HG03571 (cell line): ENCODE measurements around the gene UBE3C.
"Not testable (repeated sequence)": the region's sequence is repeated elsewhere in the genome, so short reads cannot be mapped to it uniquely, and the experiment has no call there.

Source experiments
- ATAC-seq: cut with Tn5 transposase; IDR thresholded peaks from one replicate; pipeline ENCODE4 v1.9.1; 2021; ENCODE audit not compliant: unreplicated experiment

Gene UBE3C

DNA sequence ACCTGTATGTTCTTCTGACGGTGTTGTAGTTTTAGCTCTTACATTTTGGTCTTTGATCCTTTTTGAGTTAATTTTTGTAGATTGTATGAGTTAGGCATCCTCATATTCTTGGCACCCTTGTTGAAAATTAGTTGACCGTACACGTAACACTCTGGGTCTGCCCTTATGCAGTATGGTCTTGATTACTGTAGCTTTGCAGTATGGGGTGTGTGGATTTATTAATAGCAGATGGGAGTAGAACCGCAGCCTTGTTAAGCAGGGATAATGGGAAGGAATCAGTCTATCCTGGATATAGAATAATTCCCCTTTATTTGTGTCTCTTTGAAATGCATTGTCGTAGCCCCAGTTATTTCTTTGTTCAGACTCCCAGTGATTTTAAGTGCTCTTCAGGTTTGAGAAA lies 95.5 kb downstream of the UBE3C start:
- no peak for ATAC-seq

DNA sequence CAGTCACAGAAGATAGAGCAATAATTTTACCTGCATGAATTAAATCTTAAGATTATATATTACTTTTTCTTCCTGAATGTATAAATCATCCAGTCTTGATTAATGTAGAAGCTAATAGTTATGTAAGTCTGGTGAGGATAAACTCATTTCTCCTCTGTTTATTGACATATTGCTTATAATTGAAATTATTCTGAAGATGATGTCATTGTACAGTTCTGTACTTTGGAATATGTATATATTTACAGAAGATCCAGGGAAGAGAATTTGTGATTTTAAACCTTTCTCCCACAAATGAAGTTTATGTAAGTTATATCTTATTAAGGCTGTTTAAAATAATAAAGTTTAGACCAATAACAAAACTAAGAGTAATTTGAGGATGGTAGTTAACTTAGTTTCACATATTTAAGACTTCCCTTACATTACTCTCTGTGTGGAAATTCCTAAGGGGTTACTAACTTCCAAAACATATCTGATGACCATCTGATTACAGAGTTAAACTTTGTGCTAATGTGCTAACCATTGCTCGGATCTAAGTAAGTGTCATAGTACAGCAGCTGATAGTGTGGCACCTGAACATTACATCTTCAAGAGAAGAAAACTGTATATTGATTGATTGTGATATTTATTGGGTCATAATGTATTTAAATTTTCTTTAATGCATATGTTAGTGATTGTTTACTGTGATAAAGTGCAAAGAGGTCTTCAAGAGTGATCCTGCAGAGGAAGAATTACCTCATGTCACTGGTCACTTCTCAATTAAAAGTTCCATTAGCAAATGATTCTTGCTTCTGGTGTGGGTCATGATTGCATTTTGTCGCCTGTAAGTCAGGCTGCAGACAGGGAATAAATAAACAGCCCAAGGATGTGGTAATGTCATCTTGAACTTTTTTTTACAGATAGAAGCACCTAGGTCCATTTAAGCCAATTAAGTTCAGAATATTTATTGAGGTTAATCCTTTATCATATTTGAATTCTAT lies 96.9 kb downstream of the UBE3C start:
- ATAC-seq, result no peak

DNA sequence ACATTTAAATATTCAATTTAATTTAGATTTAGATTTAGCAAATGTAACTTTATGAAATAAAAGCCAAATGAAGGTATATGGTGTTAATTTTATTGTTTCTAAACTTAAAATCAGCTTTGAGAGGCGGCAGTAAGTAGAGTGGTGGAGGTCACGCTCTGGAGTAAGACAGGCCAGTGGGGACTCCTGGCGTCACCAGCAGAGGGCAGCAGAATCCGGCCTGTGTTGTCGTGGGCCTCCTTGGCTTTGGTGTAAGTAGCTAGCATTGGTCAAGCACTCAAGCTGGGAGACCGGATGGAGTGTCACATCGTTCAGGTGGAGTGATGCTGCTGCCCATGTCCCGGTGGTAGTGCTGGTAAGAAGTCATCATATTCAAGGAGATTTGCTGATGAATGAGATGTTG lies 99.4 kb downstream of the UBE3C start:
- ATAC-seq, result no peak

DNA sequence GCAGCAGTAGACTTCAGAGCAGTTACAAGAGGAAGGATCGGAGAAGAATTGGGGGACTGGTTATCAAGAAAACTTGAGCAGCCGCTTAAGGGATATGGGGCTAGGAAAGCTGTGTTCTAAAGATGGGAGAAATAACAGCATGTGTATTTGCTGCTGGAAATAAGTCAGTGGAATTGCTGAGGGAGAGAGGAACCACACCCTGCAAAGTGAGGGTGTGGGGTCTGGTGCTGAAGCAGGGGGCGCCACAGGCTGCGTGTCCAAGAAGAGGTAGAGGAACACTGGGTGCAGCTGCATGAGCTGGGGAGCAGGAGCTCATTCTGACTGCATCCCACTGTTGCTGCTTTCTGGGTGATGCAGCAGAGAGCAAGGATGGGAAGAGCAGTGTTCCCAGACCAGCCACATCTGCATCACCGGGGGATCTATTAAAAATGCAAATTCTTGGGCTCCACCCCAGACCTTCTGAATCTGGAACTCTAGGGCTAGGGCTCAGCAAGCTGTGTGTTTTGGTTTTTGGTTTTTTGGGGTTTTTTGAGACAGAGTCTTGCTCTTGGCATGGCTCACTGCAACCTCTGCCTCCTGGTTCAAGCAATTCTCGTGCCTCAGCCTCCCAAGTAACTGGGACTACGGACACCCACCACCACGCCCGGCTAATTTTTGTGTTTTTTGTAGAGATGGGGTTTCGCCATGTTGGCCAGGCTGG lies 101.0 kb downstream of the UBE3C start:
- ATAC-seq, result no peak

DNA sequence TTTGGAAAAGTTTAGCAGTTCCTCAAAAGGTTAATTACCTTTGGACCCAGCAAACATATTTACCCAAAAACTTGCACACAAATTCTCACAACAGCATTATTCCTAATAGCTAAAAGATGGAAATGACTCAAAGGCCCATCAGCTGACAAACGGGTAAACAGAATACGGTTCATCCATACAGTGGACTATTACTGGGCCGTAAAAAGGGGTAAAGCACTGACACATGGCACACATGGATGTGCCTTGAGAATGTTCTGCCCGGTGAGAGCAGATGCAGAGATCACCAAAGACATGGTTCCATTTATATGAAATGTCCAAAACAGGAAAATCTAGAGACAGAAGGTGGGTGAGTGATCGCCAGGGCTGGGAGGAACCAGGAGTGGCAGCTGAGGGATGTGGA lies 102.9 kb downstream of the UBE3C start:
- ATAC-seq, result no peak

DNA sequence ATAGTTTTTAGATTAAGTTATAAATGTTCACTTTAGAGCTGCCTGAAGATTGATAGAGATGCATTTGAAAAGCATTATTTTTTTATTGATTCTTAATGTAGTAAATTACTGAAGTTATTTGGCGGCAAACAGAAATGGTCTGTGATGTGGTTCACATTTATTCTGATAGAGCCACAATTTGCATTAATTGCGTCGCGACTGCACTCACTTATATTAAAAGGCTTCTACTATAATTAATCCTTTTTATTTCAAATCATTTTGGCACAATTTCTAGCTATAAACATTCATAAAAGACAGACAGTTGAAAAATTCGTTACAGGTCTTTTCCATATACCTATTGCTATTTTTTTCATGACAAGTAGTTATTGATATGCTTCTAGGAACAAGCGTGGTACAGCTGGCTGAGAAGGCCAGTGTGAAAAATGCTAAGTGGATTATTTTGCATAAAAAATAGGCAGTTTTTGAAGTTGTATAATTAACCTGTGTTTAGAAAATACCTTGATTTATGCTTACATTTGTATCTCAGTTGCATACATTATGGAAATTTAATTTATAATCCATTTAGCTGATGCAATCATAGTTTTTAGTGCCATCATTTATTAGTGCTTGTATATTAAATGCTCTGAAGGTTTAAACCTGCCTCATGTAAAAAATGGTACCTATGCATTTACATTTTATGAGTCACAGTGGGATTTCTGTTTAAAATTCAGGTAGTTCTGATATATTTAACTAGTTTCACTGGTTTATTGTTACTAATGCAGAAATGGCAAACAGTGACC lies 106.0 kb downstream of the UBE3C start:
- no peak for ATAC-seq

DNA sequence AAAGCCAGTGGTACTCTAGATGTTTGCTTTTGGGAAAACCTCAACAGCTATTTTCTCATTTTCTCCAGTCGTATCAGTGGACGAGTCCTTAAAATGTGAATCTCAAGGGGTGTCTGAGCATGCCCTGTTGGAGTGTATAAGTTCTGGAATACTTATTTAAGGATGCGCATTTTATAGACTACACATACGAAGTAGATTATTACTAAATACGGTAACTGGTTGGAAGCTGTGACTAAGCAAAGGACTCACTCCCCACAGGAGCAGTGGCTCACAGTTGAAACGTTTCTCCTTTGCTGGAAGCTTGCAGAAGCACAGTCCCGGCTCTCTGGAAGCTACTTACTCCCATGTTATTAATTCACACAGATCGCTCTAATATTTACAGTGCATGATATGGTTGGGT lies 107.3 kb downstream of the UBE3C start:
- ATAC-seq, result no peak

DNA sequence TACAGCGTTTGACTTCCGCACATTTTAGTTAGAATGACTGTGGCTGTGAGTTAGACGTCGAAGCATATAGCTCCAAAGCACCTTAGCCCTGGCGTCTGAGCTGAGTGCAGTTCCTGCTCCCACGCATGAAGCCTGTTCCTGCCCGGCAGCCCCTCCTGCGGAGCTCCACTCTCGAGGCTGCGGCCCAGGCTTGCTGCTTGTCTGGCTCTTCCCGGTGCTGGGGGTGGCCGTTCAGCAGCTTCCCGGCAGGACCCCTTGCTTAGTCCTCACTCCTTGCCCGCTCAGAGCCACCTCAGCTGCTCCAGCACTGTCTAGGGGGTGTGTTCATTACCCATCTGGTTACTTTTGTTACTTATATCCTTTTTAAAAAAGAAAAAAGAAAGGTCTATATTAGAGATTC lies 109.9 kb downstream of the UBE3C start:
- ATAC-seq, result no peak

DNA sequence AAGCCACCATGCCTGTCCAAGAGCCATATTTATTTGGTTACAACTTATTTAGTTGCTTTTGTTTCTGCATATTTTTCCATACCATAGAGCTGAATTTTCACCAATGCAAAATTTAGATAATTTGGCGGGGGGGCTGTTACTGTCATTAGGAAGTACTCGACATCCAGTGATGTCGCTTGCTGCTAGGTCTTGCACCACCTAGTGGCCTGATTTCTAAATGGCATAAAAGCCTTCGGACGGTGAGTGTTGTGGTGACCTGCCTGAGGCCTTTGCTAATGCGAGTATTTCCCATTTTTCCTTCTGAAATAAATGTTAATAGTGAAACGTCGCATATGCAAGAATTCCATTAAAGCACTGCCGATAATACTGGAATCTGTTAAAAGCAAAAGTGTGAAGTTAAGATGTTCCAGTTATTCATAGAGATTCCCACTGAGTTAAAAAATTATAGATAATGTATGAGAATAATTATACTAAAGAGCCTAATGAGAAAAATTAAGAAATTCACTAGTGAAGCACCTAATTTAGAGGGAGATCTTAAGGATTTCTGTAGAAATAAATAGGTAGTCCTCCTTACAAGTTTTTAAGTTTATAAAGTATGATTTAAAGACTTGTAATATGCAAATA lies 112.0 kb downstream of the UBE3C start:
- ATAC-seq, result peak; percentile 85

DNA sequence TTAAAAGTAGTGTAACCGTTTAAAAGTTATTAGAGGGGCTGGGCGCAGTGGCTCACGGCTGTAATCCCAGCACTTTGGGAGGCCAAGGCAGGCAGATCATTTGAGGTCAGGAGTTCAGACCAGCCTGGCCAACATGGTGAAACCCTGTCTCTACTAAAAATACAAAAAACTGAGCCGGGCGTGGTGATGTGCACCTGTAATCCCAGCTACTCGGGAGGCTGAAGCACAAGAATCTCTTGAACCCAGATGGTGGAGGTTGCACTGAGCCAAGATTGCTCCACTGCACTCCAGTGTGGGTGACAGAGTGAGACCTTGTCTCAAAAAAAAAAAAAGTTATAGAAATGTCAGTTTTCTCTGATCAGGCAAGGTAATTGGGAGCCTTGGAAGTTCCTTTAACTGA lies 113.1 kb downstream of the UBE3C start:
- ATAC-seq, result not testable (repeated sequence)

DNA sequence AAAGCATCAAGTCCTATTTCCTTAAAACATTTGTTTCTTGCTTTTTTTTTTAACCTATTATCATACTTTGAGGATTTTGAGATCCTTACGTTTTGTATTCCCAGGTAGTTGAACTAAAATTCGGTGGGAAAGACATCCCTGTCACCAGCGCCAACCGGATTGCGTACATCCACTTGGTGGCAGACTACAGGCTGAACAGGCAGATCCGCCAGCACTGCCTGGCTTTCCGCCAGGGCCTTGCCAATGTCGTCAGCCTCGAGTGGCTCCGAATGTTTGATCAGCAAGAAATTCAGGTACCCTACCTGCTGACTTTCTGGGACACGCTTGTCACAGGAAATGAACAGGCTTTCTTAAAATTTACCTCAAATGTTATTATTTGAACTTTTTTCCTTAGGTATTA lies 115.1 kb downstream of the UBE3C start:
- ATAC-seq, result no peak

DNA sequence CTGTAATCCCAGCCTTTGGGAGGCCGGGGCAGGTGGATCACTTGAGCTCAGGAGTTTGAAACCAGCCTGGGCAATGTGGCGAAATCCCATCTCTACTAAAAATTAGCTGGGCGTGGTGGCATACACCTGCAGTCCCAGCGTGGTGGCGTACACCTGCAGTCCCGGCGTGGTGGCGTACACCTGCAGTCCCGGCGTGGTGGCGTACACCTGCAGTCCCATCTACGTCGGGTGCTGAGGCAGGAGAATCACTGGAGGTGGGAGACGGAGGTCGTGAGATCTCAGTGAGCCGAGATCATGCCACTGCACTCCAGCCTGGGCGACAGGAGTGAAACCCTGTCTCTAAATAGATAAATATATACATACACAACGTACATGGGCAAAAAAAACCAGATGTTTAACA lies 116.1 kb downstream of the UBE3C start:
- ATAC-seq, result not testable (repeated sequence)

DNA sequence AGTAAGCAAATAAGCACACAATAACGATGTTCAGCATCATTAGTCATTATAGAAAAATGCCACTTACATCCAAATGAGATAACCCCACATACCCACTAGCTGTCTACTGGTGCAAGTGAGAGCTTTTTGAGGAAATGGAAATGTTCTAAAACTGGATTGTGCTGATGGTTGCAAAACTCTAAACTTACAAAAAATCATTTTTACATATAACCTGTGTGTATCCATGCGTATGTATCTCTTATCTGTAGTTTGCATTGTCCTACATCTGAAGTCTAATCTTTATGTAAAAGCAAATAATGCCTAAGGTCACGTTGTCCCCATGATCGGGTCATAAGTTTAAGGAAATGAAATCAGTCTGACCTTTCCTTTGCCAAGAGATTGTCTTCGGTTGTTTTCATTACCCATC lies 116.5 kb downstream of the UBE3C start:
- no peak for ATAC-seq

DNA sequence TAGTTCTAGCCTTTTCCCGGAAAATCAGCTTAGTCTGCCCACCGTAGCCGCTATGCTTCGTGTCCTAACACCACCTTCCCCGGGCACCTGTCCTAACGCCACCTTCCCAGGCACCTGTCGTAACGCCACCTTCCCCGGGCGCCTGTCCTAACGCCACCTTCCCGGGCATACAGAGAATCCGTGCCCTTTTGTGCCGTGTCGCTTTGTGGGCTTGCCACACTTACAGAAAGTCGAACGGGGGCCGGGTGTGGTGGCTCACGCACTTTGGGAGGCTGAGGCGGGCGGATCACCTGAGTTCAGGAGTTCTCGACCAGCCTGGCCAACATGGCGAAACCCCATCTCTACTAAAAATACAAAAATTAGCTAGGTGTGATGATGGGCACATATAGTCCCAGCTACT lies 124.4 kb downstream of the UBE3C start:
- no peak for ATAC-seq

DNA sequence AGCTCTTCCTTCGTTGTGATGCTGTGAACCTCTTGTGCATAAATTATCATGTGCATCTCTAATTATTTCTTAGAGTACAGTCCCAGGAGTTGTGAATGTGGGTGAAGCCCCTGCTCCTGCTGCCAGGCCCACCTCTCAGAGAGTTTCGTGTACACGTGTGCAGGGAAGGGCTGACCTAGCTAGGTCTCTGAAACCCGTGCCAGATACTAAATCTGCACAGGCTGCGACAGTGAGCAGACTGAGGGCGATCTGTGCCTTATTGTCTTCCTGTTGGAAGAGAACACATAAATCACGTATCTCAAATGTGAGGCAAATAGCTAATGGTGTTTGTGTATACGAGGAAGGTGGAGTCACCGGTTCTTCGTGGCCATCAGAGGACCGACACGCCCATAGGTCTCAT lies 126.3 kb downstream of the UBE3C start:
- ATAC-seq, result no peak

DNA sequence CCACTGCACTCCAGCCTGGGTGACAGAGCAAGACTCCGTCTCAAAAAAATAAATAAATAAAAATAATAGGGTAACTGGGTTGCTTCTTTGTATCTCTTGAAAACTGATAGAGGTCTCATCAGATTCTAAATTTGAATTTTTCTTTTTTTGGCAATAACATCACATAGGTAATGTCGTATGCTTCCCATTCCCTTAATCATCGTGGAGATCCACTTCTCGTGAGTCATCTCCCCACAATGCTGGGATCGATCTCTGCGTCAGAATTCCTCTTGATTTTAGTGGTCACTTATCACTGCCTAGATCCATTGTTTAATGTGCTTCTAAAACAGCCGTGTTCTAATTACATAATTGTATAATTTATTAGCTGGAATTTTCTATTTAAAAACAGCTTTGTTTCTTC lies 127.5 kb downstream of the UBE3C start:
- ATAC-seq, result no peak

DNA sequence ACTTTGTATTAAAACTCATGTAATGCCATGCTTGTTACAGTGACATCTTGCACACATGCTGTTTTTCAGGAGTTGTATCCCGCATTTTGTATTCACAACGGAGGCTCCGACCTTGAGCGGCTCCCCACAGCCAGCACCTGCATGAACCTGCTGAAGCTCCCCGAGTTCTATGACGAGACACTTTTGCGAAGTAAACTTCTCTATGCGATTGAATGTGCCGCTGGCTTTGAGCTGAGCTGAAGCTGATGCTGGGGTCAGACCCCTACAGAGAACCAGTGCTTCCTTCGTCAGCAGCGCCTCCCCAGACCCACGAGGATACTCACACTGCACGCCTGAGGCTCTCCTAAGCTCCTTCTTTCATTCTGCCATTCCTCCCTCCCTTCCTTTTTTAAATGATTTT lies 128.8 kb downstream of the UBE3C start:
- ATAC-seq, result no peak

DNA sequence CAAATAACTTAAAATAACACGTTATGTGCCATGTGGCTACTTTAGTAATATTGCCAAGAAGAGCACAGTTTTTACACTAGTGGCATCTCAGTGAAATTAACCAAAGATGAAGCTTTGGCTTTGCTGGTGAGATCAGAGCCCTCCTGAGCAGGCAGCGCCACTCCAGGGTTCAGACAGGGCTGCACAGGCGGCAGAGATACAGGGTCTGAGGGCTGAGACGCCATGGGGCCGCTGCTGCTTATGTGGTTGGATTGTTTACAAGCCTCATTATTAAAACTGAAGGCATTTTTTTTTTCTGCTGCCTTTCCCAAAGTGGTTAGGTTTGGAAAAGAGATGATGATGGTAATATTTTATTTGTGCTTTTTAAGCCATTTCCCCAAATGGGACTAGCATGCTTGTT lies 129.2 kb downstream of the UBE3C start:
- no peak for ATAC-seq

DNA sequence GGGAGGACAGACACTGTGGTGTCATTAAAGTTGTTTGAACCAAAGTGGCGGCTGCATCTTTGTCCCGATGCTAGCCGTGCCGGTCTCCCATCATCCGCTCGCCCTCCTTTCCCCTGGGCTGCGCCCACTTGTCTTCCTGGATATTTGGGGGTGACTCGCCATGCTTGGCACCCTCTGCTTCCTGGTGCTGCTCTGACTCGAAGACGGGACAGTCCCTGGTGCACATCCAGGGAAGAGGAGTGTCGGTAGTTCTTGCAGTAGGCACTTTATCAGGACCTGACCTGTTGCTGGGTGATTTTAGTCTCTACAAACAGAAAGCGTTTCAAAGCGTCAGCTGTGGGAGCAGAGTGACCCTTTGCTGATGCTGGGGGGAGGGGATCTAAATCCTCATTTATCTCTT lies 129.8 kb downstream of the UBE3C start:
- no peak for ATAC-seq

DNA sequence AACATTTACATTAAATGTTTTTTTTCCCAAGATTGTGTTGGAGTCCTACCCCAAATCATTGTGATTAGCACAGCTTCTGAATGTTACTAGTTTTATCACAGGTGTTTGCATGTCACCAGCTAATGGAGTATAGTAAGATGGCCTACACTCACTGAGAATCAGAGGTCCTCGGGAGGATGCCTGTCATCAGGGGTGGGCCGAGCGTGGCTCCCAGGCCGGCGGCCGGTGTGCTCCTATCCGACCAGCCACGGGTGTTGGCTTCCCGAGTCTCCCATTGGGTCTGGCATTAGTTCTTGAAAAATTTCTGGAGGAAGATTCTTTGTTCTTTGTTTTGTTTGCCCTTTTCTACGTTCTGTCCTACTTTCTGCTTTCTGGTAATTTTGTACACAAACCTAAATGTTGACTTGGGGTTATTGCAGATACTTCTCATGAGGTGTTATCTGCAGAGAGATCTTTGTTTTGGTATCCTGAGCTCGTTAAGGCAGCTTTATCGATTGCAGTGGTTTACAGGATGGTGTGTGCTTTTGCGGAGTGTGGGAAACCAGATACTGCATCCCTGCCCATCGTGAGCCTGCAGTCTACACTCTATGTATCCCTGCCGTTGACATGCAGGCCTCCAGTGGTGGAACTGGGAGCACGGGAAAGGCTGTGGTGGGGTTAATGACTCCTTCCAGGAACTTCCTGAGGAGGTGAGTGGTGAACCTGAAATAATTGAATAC lies 130.8 kb downstream of the UBE3C start:
- no peak for ATAC-seq

DNA sequence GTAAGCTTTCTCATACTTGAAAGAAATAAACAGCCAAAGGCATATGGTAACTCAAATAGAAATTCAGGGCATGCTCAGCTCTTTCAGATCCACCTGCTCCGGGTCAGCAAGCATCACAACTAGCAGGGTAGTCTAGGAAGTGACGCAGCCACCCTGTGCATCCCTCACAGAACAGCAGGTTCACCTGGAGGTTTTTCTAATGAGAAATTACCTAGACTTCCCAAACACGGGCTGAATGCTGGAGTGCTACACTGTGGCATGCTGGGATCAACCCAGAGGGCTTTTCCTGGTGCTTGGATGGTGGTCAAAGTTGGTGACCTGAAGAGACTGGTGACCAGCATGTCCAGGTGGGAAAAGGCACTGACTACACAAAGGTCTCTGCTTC lies 131.3 kb downstream of the UBE3C start:
- no peak for ATAC-seq
